H9 (cell line): ENCODE results near the gene SDHC. TPM values are rescaled to one million over a fixed set of nuclear protein-coding genes. Genes with fewer than 3 reads are reported as not detected.

ENCODE experiments used
- DNase-seq: peaks from one replicate; pipeline ENCODE4 v3.0.0-alpha.2; 2017
- H2AFZ ChIP-seq: one replicate; pipeline ENCODE4 v1.6.1; 2013; ENCODE audit warnings: mild to moderate bottlenecking, low read length, control low read depth, moderate library complexity
- H2AK5ac ChIP-seq: 2 replicates; pipeline ENCODE4 v1.6.1; 2013; ENCODE audit warnings: low read length, control low read depth, mixed read lengths; ENCODE audit not compliant: insufficient read length
- H2BK120ac ChIP-seq: one replicate; pipeline ENCODE4 v1.6.1; 2013; ENCODE audit warnings: low read depth, mild to moderate bottlenecking, low read length, control low read depth, inconsistent platforms; ENCODE audit not compliant: poor library complexity, severe bottlenecking
- H2BK12ac ChIP-seq: 2 replicates; pipeline ENCODE4 v1.6.1; 2013; ENCODE audit warnings: low read length, control low read depth, mixed read lengths, low read depth; ENCODE audit not compliant: insufficient read length
- H2BK15ac ChIP-seq: 2 replicates; pipeline ENCODE4 v1.6.1; 2013; ENCODE audit warnings: low read depth, low read length, control low read depth
- H2BK20ac ChIP-seq: one replicate; pipeline ENCODE4 v1.6.1; 2013; ENCODE audit warnings: low read depth, mild to moderate bottlenecking, low read length, control low read depth, inconsistent platforms; ENCODE audit not compliant: poor library complexity, severe bottlenecking
- H2BK5ac ChIP-seq: 2 replicates; pipeline ENCODE4 v1.6.1; 2013; ENCODE audit warnings: low read length, control low read depth, mixed read lengths; ENCODE audit not compliant: insufficient read length
- H3K14ac ChIP-seq: 2 replicates; pipeline ENCODE4 v1.6.1; 2013; ENCODE audit warnings: low read length, control low read depth; ENCODE audit not compliant: insufficient read depth
- H3K18ac ChIP-seq: 2 replicates; pipeline ENCODE4 v1.6.1; 2013; ENCODE audit warnings: low read depth, mild to moderate bottlenecking, mixed read lengths, low read length, control low read depth; ENCODE audit not compliant: insufficient read length
- H3K23ac ChIP-seq: 2 replicates; pipeline ENCODE4 v1.6.1; 2013; ENCODE audit warnings: low read length, control low read depth, mixed read lengths, low read depth; ENCODE audit not compliant: insufficient read length
- H3K23me2 ChIP-seq: 2 replicates; pipeline ENCODE4 v1.6.1; 2013; ENCODE audit warnings: low read depth, mild to moderate bottlenecking, mixed read lengths, low read length, control low read depth; ENCODE audit not compliant: insufficient read length, poor library complexity, severe bottlenecking
- H3K27ac ChIP-seq: 2 replicates; pipeline ENCODE4 v1.5.1; 2013; ENCODE audit warnings: low read length, control low read depth, mixed read lengths, low read depth; ENCODE audit not compliant: insufficient read length
- H3K27me3 ChIP-seq: 2 replicates; pipeline ENCODE4 v1.6.1; 2013; ENCODE audit warnings: low read length, control low read depth, inconsistent platforms; ENCODE audit not compliant: insufficient read depth
- H3K4ac ChIP-seq: 2 replicates; pipeline ENCODE4 v1.6.1; 2013; ENCODE audit warnings: low read depth, mild to moderate bottlenecking, control low read depth, inconsistent platforms, low read length, moderate library complexity
- H3K4me1 ChIP-seq: 2 replicates; pipeline ENCODE4 v1.6.1; 2013; ENCODE audit warnings: low read length, control low read depth, inconsistent platforms; ENCODE audit not compliant: insufficient read depth
- H3K4me2 ChIP-seq: 2 replicates; pipeline ENCODE4 v1.6.1; 2013; ENCODE audit warnings: low read length, control low read depth, mixed read lengths; ENCODE audit not compliant: insufficient read length, insufficient read depth
- H3K56ac ChIP-seq: 2 replicates; pipeline ENCODE4 v1.6.1; 2013; ENCODE audit warnings: low read depth, mild to moderate bottlenecking, mixed read lengths, low read length, control low read depth; ENCODE audit not compliant: insufficient read length
- H3K79me1 ChIP-seq: 2 replicates; pipeline ENCODE4 v1.6.1; 2013; ENCODE audit warnings: low read depth, mild to moderate bottlenecking, moderate library complexity, low read length, control low read depth, inconsistent platforms; ENCODE audit not compliant: insufficient read depth, poor library complexity, severe bottlenecking
- H3K79me2 ChIP-seq: 2 replicates; pipeline ENCODE4 v1.6.1; 2013; ENCODE audit warnings: low read length, control low read depth, inconsistent platforms; ENCODE audit not compliant: insufficient read depth
- H3K9ac ChIP-seq: 2 replicates; pipeline ENCODE4 v1.6.1; 2013; ENCODE audit warnings: low read length, control low read depth, mixed read lengths; ENCODE audit not compliant: insufficient read length; ENCODE audit errors: extremely low read depth
- H3K9me3 ChIP-seq: one replicate; pipeline ENCODE4 v1.6.1; 2013; ENCODE audit warnings: low read depth, low read length, inconsistent platforms; ENCODE audit not compliant: control insufficient read depth
- H3T11ph ChIP-seq: one replicate; pipeline ENCODE4 v1.6.1; 2013; ENCODE audit warnings: mild to moderate bottlenecking, low read length, control low read depth, inconsistent platforms
- H4K20me1 ChIP-seq: one replicate; pipeline ENCODE4 v1.6.1; 2013; ENCODE audit not compliant: control insufficient read depth, insufficient read length, insufficient read depth
- H4K5ac ChIP-seq: 2 replicates; pipeline ENCODE4 v1.6.1; 2013; ENCODE audit warnings: low read depth, mild to moderate bottlenecking, mixed read lengths, low read length, control low read depth; ENCODE audit not compliant: insufficient read length
- H4K8ac ChIP-seq: replicated peaks from 2 replicates; pipeline ENCODE4 v1.6.1; 2013; ENCODE audit warnings: low read length, control low read depth, mixed read lengths, low read depth; ENCODE audit not compliant: insufficient read length
- H4K91ac ChIP-seq: 2 replicates; pipeline ENCODE4 v1.6.1; 2013; ENCODE audit warnings: low read depth, mild to moderate bottlenecking, moderate library complexity, mixed read lengths, low read length, control low read depth; ENCODE audit not compliant: insufficient read length
- H3K27ac Mint-ChIP-seq, 3 experiments: 2 replicates in 2 of 3; 3 replicates in 1 of 3; pipeline ENCODE4 v1.8.0; 2020 to 2021; ENCODE audit warnings: mixed read lengths in 3 of 3, mild to moderate bottlenecking in 1 of 3, moderate library complexity in 1 of 3
- H3K27me3 Mint-ChIP-seq: 2 replicates; pipeline ENCODE4 v1.8.0; 2021; ENCODE audit warnings: low read depth, mild to moderate bottlenecking, moderate library complexity, mixed read lengths
- H3K36me3 Mint-ChIP-seq, 3 experiments: 2 replicates in 2 of 3; 3 replicates in 1 of 3; pipeline ENCODE4 v1.8.0; 2020 to 2021; ENCODE audit warnings: low read depth in 3 of 3, mixed read lengths in 3 of 3; ENCODE audit not compliant: insufficient read depth in 1 of 3
- H3K4me1 Mint-ChIP-seq, 2 experiments: 2 replicates each; pipeline ENCODE4 v1.8.0; 2020; ENCODE audit warnings: mixed read lengths in 2 of 2
- H3K4me3 Mint-ChIP-seq, 2 experiments: 2 replicates in 1 of 2; 3 replicates in 1 of 2; pipeline ENCODE4 v1.8.0; 2020 to 2021; ENCODE audit warnings: mild to moderate bottlenecking in 2 of 2, mixed read lengths in 2 of 2, moderate library complexity in 1 of 2
- H3K9me3 Mint-ChIP-seq, 2 experiments: 2 replicates in 1 of 2; 3 replicates in 1 of 2; pipeline ENCODE4 v1.8.0; 2020; ENCODE audit warnings: mild to moderate bottlenecking in 2 of 2, mixed read lengths in 2 of 2, moderate library complexity in 1 of 2
- WGBS: extraction: QIAGEN DNeasy Blood & Tissue Kit; methylation state at CpG from one replicate; pipeline ENCODE4 v1.1.7; 2013; ENCODE audit warnings: missing lambda C conversion rate, low lambda C conversion rate, mixed read lengths; ENCODE audit not compliant: insufficient read length; ENCODE audit errors: extremely low coverage; 5-methylcytosine and 5-hydroxymethylcytosine counted together
- total RNA-seq: library from RNA; stranded (reverse); gene quantifications from 2 replicates; pipeline ENCODE4 v1.2.1, GENCODE V29; 2021
- TF ChIP-seq, protein P1 (sequence below): fragments of 200-600 bp; sonication (generic); conservative IDR thresholded peaks from 3 replicates; pipeline ENCODE4 v1.8.0; 2021; ENCODE audit warnings: antibody characterized with exemption, mild to moderate bottlenecking

SDHC gene
- total RNA-seq, 1 experiment from 2014 or later, result 198 TPM

DNA sequence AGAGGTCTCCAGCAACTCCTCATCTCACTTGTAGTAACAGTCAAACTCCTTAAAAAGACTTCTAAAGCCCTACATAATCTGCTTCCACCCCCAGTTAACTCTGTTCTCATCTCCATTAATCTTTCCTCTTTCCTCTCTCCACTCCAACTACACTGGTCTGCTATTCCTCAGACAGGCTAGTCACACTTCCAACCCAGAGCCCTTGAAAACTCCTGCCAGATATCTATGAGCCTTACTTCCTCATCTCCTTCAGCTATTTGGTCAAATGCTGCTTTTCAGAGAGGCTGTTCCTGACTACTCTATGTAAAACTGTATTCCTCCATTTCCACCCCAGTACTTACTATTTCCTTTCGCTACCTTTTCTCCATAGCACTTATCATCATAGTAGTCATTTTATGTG is 31.2 kb upstream of the SDHC start:
- Histone ChIP-seq H3K4me2 (no peak overlapping the region), H2BK5ac (no peak overlapping the region), H4K91ac (no peak overlapping the region), H3K27me3 (no peaks in the 10 kb centered on the region), H2BK15ac (no peak overlapping the region), H2AFZ (no peak overlapping the region), H3K4ac (no peak overlapping the region), H3K14ac (no peak overlapping the region), H3K18ac (no peak overlapping the region), H3K23ac (no peak overlapping the region), H4K8ac (no peak overlapping the region), H3K56ac (no peak overlapping the region), H2BK120ac (no peak overlapping the region), H3K27ac (no peak overlapping the region), H3K4me1 (peaks cover 4% of the 10 kb centered on the region; the same call in 1 of the 2 replicates), H2AK5ac (no peak overlapping the region), H3K23me2 (no peaks in the 10 kb centered on the region), H3K9ac (no peak overlapping the region), H2BK12ac (no peak overlapping the region), H3K9me3 (no peaks in the 10 kb centered on the region), H3K79me1 (no peaks in the 10 kb centered on the region), H4K20me1 (no peaks in the 10 kb centered on the region), H4K5ac (no peak overlapping the region), H3K79me2 (no peaks in the 10 kb centered on the region), H2BK20ac (no peak overlapping the region), H3T11ph (no peak overlapping the region)
- TF ChIP-seq, protein P1, sequence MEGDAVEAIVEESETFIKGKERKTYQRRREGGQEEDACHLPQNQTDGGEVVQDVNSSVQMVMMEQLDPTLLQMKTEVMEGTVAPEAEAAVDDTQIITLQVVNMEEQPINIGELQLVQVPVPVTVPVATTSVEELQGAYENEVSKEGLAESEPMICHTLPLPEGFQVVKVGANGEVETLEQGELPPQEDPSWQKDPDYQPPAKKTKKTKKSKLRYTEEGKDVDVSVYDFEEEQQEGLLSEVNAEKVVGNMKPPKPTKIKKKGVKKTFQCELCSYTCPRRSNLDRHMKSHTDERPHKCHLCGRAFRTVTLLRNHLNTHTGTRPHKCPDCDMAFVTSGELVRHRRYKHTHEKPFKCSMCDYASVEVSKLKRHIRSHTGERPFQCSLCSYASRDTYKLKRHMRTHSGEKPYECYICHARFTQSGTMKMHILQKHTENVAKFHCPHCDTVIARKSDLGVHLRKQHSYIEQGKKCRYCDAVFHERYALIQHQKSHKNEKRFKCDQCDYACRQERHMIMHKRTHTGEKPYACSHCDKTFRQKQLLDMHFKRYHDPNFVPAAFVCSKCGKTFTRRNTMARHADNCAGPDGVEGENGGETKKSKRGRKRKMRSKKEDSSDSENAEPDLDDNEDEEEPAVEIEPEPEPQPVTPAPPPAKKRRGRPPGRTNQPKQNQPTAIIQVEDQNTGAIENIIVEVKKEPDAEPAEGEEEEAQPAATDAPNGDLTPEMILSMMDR, result no peak
- Mint-ChIP-seq H3K4me1 (peaks cover 8 to 18% of the 10 kb centered on the region in 2 experiments), H3K36me3 (peaks cover 0 to 8% (median 3%) of the 10 kb centered on the region in 3 experiments; a peak in 3 of 7 replicates), H3K9me3 (peaks cover 8 to 9% of the 10 kb centered on the region in 2 experiments; a peak in 4 of 5 replicates), H3K27me3 (peaks cover 34% of the 10 kb centered on the region), H3K4me3 (no peak overlapping the region), H3K27ac (no peak overlapping the region)
- WGBS, result no CpG with 5 or more reads among the region's 1 CpG
- DNase-seq, result no peak
